CD14-positive monocyte (primary cell): ENCODE results near the gene GLI1. TPM values are rescaled to one million over a fixed set of nuclear protein-coding genes. Genes with fewer than 3 reads are reported as not detected.

Experiments
- DNase-seq, 3 donors: peaks; one replicate each; pipeline ENCODE4 v3.0.0-alpha.2; 2011 to 2022
- H2AFZ ChIP-seq: 2 replicates; pipeline ENCODE4 v1.6.0; 2012; ENCODE audit warnings: mild to moderate bottlenecking, low read depth, low read length, inconsistent platforms; ENCODE audit not compliant: insufficient read depth, poor library complexity, severe bottlenecking
- H3K27ac ChIP-seq, 2 donors: 1 replicate in 1 of 2; 2 replicates in 1 of 2; pipeline ENCODE4 v1.5.1; 2012 to 2013; ENCODE audit warnings: low read length in 2 of 2, control low read depth in 1 of 2, inconsistent platforms in 1 of 2, low read depth in 1 of 2, mild to moderate bottlenecking in 1 of 2
- H3K27me3 ChIP-seq, 2 donors: one replicate each; pipeline versions ENCODE4 v1.6.0 to v1.6.1; 2011 to 2013; ENCODE audit warnings: low read length in 2 of 2; ENCODE audit not compliant: control insufficient read depth in 2 of 2, insufficient read depth in 2 of 2
- H3K36me3 ChIP-seq, 2 donors: replicated peaks in 1 of 2; 1 replicate in 1 of 2; 2 replicates in 1 of 2; pipeline versions ENCODE4 v1.5.1 to v1.6.1; 2012 to 2013; ENCODE audit warnings: low read length in 2 of 2, control low read depth in 1 of 2, inconsistent platforms in 1 of 2, mild to moderate bottlenecking in 1 of 2; ENCODE audit not compliant: insufficient read depth in 2 of 2, control insufficient read depth in 1 of 2
- H3K4me1 ChIP-seq, 2 donors: 1 replicate in 1 of 2; 2 replicates in 1 of 2; pipeline versions ENCODE4 v1.5.1 to v1.6.1; 2012 to 2013; ENCODE audit warnings: low read length in 2 of 2, control low read depth in 1 of 2, inconsistent platforms in 1 of 2, mild to moderate bottlenecking in 1 of 2, moderate library complexity in 1 of 2; ENCODE audit not compliant: insufficient read depth in 2 of 2, control insufficient read depth in 1 of 2
- H3K4me2 ChIP-seq: replicated peaks from 2 replicates; pipeline ENCODE3; 2012; ENCODE audit warnings: low read length, moderate library complexity, mild to moderate bottlenecking; ENCODE audit not compliant: poor library complexity, severe bottlenecking; ENCODE audit errors: extremely low read depth
- H3K4me3 ChIP-seq, 3 experiments: fragments of 200-600 bp in 1 of 3; sonication (generic) in 1 of 3; replicated peaks in 1 of 3; 1 replicate in 2 of 3; 2 replicates in 1 of 3; pipeline ENCODE4 v1.5.1; 2011 to 2013; ENCODE audit warnings: low read length in 3 of 3, mild to moderate bottlenecking in 3 of 3, control low read depth in 2 of 3, low read depth in 2 of 3, inconsistent platforms in 1 of 3, moderate library complexity in 1 of 3
- H3K79me2 ChIP-seq: 2 replicates; pipeline ENCODE4 v1.6.0; 2012; ENCODE audit warnings: mild to moderate bottlenecking, control low read depth, inconsistent platforms, low read length, moderate library complexity; ENCODE audit not compliant: insufficient read depth
- H3K9ac ChIP-seq: 2 replicates; pipeline ENCODE4 v1.6.0; 2017; ENCODE audit warnings: low read length, mild to moderate bottlenecking; ENCODE audit not compliant: insufficient read depth, poor library complexity, severe bottlenecking
- H3K9me3 ChIP-seq, 2 donors: replicated peaks in 1 of 2; 1 replicate in 1 of 2; 2 replicates in 1 of 2; pipeline versions ENCODE4 v1.5.1 to v1.6.1; 2012 to 2013; ENCODE audit warnings: low read length in 2 of 2, control low read depth in 1 of 2; ENCODE audit not compliant: control insufficient read depth in 1 of 2, insufficient read depth in 1 of 2
- H4K20me1 ChIP-seq: 2 replicates; pipeline ENCODE4 v1.6.0; 2012; ENCODE audit warnings: mild to moderate bottlenecking, low read length, control low read depth, moderate library complexity; ENCODE audit not compliant: insufficient read depth
- H3K27ac Mint-ChIP-seq, 7 donors: one replicate each; pipeline ENCODE4 v1.8.0; 2020; ENCODE audit warnings: mild to moderate bottlenecking in 7 of 7, mixed read lengths in 7 of 7, moderate library complexity in 6 of 7, inconsistent platforms in 2 of 7
- H3K27me3 Mint-ChIP-seq, 3 donors: one replicate each; pipeline ENCODE4 v1.8.0; 2021 to 2022; ENCODE audit warnings: low read depth in 3 of 3, mild to moderate bottlenecking in 3 of 3, mixed read lengths in 3 of 3, moderate library complexity in 3 of 3, inconsistent platforms in 1 of 3
- H3K36me3 Mint-ChIP-seq, 2 donors: one replicate each; pipeline ENCODE4 v1.8.0; 2020; ENCODE audit warnings: mixed read lengths in 2 of 2, inconsistent platforms in 1 of 2, mild to moderate bottlenecking in 1 of 2
- H3K4me1 Mint-ChIP-seq: one replicate; pipeline ENCODE4 v1.8.0; 2020; ENCODE audit warnings: mild to moderate bottlenecking, mixed read lengths
- H3K4me3 Mint-ChIP-seq, 2 donors: one replicate each; pipeline ENCODE4 v1.8.0; 2020; ENCODE audit warnings: mild to moderate bottlenecking in 2 of 2, mixed read lengths in 2 of 2, moderate library complexity in 1 of 2
- H3K9me3 Mint-ChIP-seq, 7 donors: one replicate each; pipeline ENCODE4 v1.8.0; 2020 to 2022; ENCODE audit warnings: mixed read lengths in 7 of 7, mild to moderate bottlenecking in 6 of 7, moderate library complexity in 6 of 7, inconsistent platforms in 2 of 7
- CTCF ChIP-seq: fragments of 200-600 bp; IDR thresholded peaks from one replicate; pipeline ENCODE4 v1.8.0; 2022; ENCODE audit warnings: antibody characterized with exemption, mild to moderate bottlenecking
- WGBS: methylation state at CpG from one replicate; pipeline ENCODE4 v1.1.5; 2013; ENCODE audit warnings: missing lambda C conversion rate; ENCODE audit not compliant: insufficient coverage; 5-methylcytosine and 5-hydroxymethylcytosine counted together
- intact Hi-C, 2 donors: fragments of 100-400 bp; cut with micrococcal nuclease; formaldehyde crosslinking; loops; one replicate each; pipeline versions ENCODE4 v1.15.0 to v1.15.1; 2023
- polyA plus RNA-seq, 3 donors: library from polyadenylated mRNA; depleted of rRNA in 1 of 3; unstranded in 2 of 3; stranded (reverse) in 1 of 3; fragments of 300-500 nt in 2 of 3; fragments of >200 nt in 1 of 3; fragmentation: Illumina TruSeq in 2 of 3; gene quantifications; 1 replicate in 2 of 3; 2 replicates in 1 of 3; pipeline ENCODE4 v1.2.3, GENCODE V29; 2012 to 2021

GLI1 gene
- polyA plus RNA-seq, 3 donors = 0.05 TPM; not detected in 2

GRCh38 chr12:57431654-57432188, 27.9 kb upstream of the GLI1 start:
- Histone ChIP-seq H3K4me1 (peaks cover 15 to 21% of the 10 kb centered on the region in 2 donors), H3K27me3 (no peaks in the 10 kb centered on the region), H2AFZ (peak overlapping the region; percentile 90), H3K9ac (peak overlapping the region; percentile 84), H3K36me3 (no peaks in the 10 kb centered on the region), H3K4me2 (peak overlapping the region; percentile 81), H4K20me1 (no peaks in the 10 kb centered on the region), H3K27ac (peak overlapping the region in 1 of 2 donors; percentile 99), H3K4me3 (peak overlapping the region; percentile 60 to 82 (median 82)), H3K79me2 (peaks cover 29% of the 10 kb centered on the region), H3K9me3 (no peaks in the 10 kb centered on the region)
- H3K9me3 Mint-ChIP-seq = peaks cover 0 to 1% (median 0%) of the 10 kb centered on the region in 7 donors
- peak overlapping the region; percentile 97 to 99 (median 99) for H3K27ac Mint-ChIP-seq
- no CpG with 5 or more reads among the region's 11 CpGs for WGBS
- no peaks in the 10 kb centered on the region for H3K27me3 Mint-ChIP-seq
- H3K4me3 Mint-ChIP-seq = peak overlapping the region; percentile 83 to 95
- no peak for TF ChIP-seq CTCF
- intact Hi-C loops = no loop called here
- no peak for DNase-seq
- H3K36me3 Mint-ChIP-seq = peaks cover under 1 to 3% of the 10 kb centered on the region in 2 donors
- H3K4me1 Mint-ChIP-seq = peaks cover 29% of the 10 kb centered on the region

- Histone ChIP-seq H3K4me1 (peaks cover 15 to 21% of the 10 kb centered on the region in 2 donors), H3K4me3 (no peak overlapping the region), H3K79me2 (peaks cover 20% of the 10 kb centered on the region), H3K9me3 (no peaks in the 10 kb centered on the region), H4K20me1 (no peaks in the 10 kb centered on the region), H3K9ac (no peak overlapping the region), H2AFZ (no peak overlapping the region), H3K27ac (no peak overlapping the region), H3K36me3 (no peaks in the 10 kb centered on the region), H3K27me3 (no peaks in the 10 kb centered on the region), H3K4me2 (no peak overlapping the region)
- Mint-ChIP-seq H3K4me3 (no peak overlapping the region), H3K4me1 (peaks cover 25% of the 10 kb centered on the region), H3K9me3 (peaks cover 2 to 6% (median 4%) of the 10 kb centered on the region in 7 donors), H3K27ac (no peak overlapping the region), H3K36me3 (no peaks in the 10 kb centered on the region), H3K27me3 (no peaks in the 10 kb centered on the region)
- intact Hi-C loops = no loop called here
- WGBS = 100% methylated on average over 3 of the region's 3 CpGs
- DNase-seq = no peak
- no peak for TF ChIP-seq CTCF
Measured at GRCh38 chr12:57433370-57433769, 26.2 kb upstream of the GLI1 start.
